GM18502 (cell line): ENCODE results near the gene FAM184A.
"Not testable (repeated sequence)": the region's sequence is repeated elsewhere in the genome, so short reads cannot be mapped to it uniquely, and the experiment has no call there.

Experiments
- ATAC-seq: cut with Tn5 transposase; IDR thresholded peaks from one replicate; pipeline ENCODE4 v1.9.1; 2021; ENCODE audit warnings: mild to moderate bottlenecking; ENCODE audit not compliant: unreplicated experiment, poor library complexity

The FAM184A gene, protein sequence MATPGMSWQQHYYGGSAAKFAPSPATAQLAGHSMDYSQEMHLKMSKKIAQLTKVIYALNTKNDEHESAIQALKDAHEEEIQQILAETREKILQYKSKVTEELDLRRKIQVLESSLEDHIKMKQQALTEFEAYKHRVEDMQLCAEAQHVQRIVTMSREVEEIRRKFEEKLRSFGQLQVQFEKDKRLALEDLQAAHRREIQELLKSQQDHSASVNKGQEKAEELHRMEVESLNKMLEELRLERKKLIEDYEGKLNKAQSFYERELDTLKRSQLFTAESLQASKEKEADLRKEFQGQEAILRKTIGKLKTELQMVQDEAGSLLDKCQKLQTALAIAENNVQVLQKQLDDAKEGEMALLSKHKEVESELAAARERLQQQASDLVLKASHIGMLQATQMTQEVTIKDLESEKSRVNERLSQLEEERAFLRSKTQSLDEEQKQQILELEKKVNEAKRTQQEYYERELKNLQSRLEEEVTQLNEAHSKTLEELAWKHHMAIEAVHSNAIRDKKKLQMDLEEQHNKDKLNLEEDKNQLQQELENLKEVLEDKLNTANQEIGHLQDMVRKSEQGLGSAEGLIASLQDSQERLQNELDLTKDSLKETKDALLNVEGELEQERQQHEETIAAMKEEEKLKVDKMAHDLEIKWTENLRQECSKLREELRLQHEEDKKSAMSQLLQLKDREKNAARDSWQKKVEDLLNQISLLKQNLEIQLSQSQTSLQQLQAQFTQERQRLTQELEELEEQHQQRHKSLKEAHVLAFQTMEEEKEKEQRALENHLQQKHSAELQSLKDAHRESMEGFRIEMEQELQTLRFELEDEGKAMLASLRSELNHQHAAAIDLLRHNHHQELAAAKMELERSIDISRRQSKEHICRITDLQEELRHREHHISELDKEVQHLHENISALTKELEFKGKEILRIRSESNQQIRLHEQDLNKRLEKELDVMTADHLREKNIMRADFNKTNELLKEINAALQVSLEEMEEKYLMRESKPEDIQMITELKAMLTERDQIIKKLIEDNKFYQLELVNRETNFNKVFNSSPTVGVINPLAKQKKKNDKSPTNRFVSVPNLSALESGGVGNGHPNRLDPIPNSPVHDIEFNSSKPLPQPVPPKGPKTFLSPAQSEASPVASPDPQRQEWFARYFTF

DNA sequence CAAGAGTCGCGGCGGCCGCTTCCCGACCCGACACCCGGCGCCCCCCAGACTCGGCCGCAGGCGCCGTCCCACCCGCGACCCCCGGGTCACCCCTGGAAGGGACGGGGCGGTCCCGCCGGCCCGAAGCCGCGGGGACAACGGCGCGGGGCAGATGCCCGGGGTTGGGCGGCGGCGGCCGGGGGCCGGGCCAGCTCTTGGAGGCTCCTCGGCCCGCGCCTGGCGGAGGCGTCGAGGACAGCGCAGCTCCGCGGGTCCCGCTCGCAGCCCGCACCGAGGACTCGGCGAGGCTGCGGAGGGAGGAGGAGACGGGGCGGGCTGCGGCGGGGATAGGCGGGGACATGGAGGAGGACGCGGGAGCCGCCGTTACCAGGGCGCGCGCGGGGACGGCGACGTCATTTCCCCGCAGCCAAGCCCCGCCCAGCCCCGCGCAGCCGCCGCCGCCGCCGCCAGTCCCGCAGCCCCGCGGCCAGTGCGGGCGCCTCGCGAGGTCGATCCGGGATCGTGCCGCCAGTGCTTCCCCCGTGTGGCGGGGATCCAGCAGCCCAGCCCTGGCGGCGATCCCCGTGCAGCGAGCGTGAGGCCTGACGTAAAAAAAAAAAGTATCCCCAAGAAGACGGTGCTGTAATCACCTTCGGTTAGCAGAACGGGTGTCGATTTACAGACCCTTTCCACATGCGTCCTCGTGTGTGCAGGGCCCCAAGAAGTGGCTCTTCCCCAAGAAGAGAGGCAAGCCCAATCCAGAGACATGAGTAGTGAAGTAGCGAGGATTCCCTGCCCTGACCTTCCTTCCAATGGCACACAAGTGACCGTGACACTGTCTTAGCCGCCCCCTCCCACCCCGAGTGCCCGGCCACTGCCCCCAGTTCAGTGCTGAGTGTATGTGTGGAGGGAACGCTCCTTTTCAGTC, at the start of gene FAM184A:
FAM184A (minus strand) TSS at position 289 of the 907 bp plus-strand sequence. CDS start 365 bp downstream, outside the sequence.
- peak; percentile 76 for ATAC-seq

DNA sequence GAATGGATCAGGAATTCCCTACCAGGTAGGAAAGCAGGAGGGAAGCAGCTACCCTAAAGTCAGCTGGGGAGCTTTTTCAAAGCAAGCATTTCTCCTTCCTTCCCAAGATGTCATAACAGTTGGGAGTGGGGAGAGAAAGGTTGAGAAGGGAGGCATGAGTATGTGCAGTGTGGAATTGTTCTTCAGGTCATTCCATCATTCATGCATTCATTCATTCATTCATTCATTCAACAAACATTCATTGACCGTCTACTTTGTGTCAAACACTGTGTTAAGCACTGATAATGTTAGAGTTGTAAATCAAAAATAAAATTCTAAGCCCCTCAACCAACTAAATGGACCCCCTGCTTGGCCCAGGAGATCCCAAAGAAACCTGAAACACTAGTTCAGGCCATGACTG, 49.2 kb upstream of the FAM184A start:
- no peak for ATAC-seq

GRCh38 chr6:119126826-119127225, 48.4 kb upstream of the FAM184A start:
- ATAC-seq = no peak

GRCh38 chr6:119126140-119126539, 47.7 kb upstream of the FAM184A start:
- ATAC-seq = no peak

DNA sequence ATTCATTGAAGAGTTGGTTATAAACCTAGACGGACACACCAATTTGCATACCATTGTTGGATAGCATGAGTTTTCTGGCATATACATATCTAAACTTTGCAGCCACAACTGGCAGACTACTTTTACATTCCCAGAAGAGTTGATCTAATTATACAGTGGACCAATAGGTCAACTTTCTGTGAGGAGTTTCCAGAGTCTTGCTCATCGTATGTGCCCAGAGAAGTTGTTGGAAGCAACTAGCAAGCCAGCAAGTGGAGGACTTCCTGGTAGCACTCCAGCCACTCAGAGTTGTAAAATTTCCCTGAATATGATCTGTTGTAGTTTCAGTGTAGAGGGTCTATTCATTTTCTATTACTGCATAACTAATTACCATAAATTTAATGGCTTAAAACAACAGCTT, 47.1 kb upstream of the FAM184A start:
- no peak for ATAC-seq

GRCh38 chr6:119124079-119124824, 45.8 kb upstream of the FAM184A start:
- no peak for ATAC-seq

DNA sequence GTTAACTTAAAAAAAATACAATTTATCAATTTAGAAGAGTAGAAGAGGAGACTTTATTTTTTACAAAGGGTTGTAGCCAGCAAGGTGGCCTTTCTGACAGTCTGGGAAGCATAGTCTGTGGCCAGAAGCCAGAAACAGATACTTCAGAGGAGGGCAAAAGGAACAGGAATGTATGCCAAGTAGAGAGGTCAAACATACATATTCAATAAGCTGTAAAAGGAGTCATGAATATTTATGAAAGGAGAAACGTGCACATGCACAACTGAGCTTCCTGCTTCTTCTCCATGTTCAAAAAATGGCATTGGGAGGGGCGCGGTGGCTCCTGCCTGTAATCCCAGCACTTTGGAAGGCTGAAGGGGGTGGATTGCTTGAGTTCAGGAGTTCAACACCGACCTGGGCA, 43.9 kb upstream of the FAM184A start:
- no peak for ATAC-seq

DNA sequence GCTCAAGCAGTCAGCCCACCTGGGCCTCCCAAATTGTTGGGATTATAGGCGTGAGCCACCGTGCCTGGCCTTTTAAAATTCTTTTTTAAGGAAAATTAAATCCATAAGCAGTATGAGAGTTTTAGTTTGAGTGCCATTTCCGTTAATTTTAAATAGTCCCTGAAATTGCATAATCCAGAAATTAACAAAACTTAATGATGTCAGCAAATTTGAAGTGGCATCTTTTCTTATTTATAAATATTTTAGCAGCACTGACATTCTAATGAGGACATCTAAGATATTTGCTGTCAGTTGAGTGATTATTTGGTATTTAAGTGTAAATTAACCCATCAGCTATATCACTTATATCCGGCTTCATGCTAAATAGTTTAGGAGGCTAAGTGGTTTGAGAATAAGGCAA, 42.9 kb upstream of the FAM184A start:
- ATAC-seq = no peak

DNA sequence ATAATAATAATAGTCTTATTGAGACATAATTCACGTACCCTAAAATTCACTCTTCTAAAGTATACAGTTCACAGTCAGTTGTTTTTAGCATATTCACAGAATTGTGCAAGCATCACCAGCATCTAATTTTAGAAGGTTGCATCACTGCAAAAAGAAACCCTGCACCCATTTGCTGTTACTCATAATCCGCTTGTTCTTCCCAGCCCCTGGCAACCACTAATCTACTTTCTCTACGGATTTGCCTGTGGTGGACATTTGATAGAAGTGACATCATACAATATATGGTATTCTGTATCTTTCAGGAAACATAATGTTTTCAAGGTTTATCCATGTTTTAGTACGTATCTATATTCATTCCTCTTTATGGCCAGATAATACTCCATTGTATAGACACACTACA, 41.5 kb upstream of the FAM184A start:
- ATAC-seq = no peak

GRCh38 chr6:119119062-119119461, 40.6 kb upstream of the FAM184A start:
- not testable (repeated sequence) for ATAC-seq

- ATAC-seq = peak; percentile 48
These were observed 38.3 kb upstream of the FAM184A start for GRCh38 chr6:119116712-119117281.

DNA sequence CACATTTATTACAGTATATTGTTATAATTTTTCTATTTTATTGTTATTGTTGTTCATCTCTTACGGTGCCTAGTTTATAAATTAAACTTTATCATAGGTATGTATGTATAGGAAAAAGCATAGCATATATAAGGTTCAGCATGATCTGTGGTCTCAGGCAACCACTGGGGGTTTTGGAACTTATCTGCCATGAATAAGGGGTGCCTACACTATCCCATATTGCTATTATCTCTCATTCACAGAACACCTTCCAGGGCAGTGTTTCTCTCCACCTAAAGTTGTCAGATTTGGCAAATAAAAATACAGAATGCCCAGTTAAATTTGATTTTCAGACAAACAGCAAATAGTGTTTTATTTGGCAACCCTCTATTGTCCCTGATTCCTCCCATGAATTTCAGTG, 35.5 kb upstream of the FAM184A start:
- no peak for ATAC-seq

GRCh38 chr6:119112812-119113530, 34.5 kb upstream of the FAM184A start:
- ATAC-seq = no peak

- peak; percentile 91 for ATAC-seq
These were observed 32.4 kb upstream of the FAM184A start for GRCh38 chr6:119110601-119111548.

- ATAC-seq = no peak
These were observed 31.3 kb upstream of the FAM184A start for GRCh38 chr6:119109654-119110325.

GRCh38 chr6:119108076-119108475, 29.6 kb upstream of the FAM184A start:
- no peak for ATAC-seq
